ENCODE results near the gene ADCY6.

ADCY6 gene

DNA sequence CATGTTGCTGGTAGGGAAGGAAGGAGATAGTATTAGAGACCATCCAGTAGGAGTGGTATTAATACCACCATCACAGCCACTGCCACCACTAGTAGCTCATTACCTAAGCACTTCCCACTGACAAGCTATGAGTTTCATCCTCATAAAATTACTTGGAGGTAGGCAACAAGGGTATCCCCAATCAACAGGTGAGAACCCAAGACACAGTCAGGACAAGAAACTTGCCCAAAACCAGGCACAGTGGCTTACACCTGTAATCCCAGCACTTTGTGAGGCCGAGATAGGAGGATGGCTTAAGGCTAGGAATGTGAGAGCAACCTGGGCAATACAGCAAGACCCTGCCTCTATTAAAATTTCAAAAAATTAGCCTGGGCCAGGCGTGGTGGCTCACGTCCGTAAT is 5.5 kb downstream of the ADCY6 start:
- no peak overlapping the region for H3K27ac Mint-ChIP-seq
- H3K27me3 Mint-ChIP-seq, result peaks cover 31% of the 10 kb centered on the region
- H3K4me1 Mint-ChIP-seq (ENCODE audit: low read depth), result peaks cover 17% of the 10 kb centered on the region
- H3K36me3 Mint-ChIP-seq (ENCODE audit: low read depth), result no peaks in the 10 kb centered on the region
- H3K4me3 Mint-ChIP-seq, result no peak overlapping the region
- intact Hi-C loops (cut with micrococcal nuclease), result no loop called here
- no peaks in the 10 kb centered on the region for H3K9me3 Mint-ChIP-seq

- H3K9me3 Mint-ChIP-seq, result no peaks in the 10 kb centered on the region
- H3K27ac Mint-ChIP-seq, result no peak overlapping the region
- intact Hi-C loops (cut with micrococcal nuclease), result no loop called here
- H3K36me3 Mint-ChIP-seq (ENCODE audit: low read depth), result no peaks in the 10 kb centered on the region
- H3K4me1 Mint-ChIP-seq (ENCODE audit: low read depth), result peaks cover 10% of the 10 kb centered on the region
- H3K4me3 Mint-ChIP-seq, result no peak overlapping the region
- peaks cover 24% of the 10 kb centered on the region for H3K27me3 Mint-ChIP-seq
Measured at GRCh38 chr12:48782457-48783395, 6.2 kb downstream of the ADCY6 start.

DNA sequence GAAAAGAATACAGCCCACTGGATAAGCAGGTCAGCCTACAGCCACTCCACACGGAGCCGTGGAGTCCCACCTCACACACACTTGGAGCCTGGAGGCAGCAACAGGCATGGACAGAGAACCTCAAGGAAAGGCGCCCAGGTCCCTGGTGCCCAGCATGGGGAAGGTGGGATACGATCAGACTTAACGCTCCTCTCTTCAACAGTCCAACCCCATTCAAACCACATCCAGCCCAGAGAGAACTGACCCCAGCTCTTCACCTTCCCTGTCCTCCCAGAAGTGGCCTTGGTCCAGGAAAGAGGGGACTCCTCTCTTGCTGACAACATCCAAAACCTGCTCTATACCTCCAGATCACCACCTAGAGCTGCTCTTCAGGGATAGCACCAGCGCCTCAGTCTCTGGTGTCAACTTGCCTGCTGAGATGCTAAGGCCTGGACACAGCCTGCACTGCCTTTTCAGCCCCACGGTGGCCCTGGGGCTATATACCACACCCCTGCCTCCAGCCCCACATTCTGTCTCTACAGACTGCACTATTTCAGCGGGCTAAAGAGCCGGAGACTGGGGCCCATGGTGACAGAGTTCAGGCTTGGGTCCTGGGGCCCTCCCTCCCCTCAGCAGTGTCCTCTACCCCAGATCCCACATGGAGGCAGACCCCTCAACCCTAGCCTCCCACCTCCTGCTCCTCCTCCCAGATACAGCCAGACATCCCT is 7.0 kb downstream of the ADCY6 start:
- H3K36me3 Mint-ChIP-seq (ENCODE audit: low read depth), result no peaks in the 10 kb centered on the region
- intact Hi-C loops (cut with micrococcal nuclease), result no loop called here
- H3K27me3 Mint-ChIP-seq, result peaks cover 16% of the 10 kb centered on the region
- H3K9me3 Mint-ChIP-seq, result no peaks in the 10 kb centered on the region
- H3K4me3 Mint-ChIP-seq, result no peak overlapping the region
- peaks cover 9% of the 10 kb centered on the region for H3K4me1 Mint-ChIP-seq (ENCODE audit: low read depth)
- H3K27ac Mint-ChIP-seq, result no peak overlapping the region

DNA sequence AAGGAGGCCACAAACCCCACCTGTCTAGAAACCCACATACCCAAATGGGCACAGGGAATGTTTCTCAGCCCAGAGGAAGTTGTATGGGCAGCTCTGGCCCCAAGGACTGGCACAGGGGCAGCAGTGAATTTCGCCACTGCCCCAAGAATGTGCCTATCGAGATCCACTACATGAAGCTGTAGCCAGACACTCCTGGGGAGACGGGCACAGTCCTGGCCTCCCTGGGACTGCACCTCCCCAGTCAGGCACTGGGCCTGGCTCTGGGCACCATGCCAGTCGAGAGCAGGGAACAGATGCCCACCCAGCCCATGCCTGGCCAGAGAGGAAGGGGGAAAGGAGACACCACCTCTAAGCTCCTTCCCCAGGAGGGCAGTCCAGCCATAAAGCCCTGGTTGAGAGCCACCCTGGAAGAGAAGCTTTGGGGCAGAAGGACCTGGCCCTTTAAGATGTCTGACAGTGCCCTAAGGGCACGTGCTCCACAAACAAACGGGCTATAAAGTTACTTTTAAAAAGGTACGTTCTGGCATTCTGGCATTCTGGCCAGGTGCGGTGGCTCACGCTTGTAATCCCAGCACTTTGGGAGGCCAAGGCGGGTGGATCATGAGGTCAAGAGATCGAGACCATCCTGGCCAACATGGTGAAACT is 8.4 kb downstream of the ADCY6 start:
- Mint-ChIP-seq H3K4me1 (ENCODE audit: low read depth) (peaks cover 9% of the 10 kb centered on the region), H3K36me3 (ENCODE audit: low read depth) (no peaks in the 10 kb centered on the region), H3K9me3 (no peaks in the 10 kb centered on the region), H3K27ac (peak overlapping the region; percentile 33), H3K27me3 (peaks cover 7% of the 10 kb centered on the region), H3K4me3 (no peak overlapping the region)
- intact Hi-C loops (cut with micrococcal nuclease), result no loop called here

DNA sequence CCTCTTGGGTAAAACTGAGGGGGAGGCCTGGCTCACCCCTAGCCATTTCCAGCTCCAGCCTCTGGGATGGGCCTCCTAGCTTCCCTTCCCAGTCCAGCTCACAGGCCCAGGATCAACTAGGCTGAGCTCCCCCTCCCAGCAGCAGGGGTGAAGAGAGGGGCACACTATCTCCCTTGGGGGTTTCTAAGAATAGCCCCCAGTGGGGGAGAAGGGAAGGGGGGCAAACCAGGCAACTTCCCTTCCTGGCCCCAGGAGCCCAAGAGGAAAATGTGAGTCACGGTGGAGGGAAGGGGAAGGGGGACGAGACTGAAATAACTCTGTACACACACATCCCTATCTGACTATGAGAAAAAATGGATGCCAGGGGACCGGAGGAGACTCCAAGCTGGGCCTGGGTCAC is 9.0 kb downstream of the ADCY6 start:
- H3K36me3 Mint-ChIP-seq (ENCODE audit: low read depth), result no peaks in the 10 kb centered on the region
- peak overlapping the region; percentile 33 for H3K27ac Mint-ChIP-seq
- H3K9me3 Mint-ChIP-seq, result no peaks in the 10 kb centered on the region
- H3K4me3 Mint-ChIP-seq, result no peak overlapping the region
- intact Hi-C loops (cut with micrococcal nuclease), result no loop called here
- peaks cover 2% of the 10 kb centered on the region for H3K27me3 Mint-ChIP-seq
- H3K4me1 Mint-ChIP-seq (ENCODE audit: low read depth), result peaks cover 9% of the 10 kb centered on the region

DNA sequence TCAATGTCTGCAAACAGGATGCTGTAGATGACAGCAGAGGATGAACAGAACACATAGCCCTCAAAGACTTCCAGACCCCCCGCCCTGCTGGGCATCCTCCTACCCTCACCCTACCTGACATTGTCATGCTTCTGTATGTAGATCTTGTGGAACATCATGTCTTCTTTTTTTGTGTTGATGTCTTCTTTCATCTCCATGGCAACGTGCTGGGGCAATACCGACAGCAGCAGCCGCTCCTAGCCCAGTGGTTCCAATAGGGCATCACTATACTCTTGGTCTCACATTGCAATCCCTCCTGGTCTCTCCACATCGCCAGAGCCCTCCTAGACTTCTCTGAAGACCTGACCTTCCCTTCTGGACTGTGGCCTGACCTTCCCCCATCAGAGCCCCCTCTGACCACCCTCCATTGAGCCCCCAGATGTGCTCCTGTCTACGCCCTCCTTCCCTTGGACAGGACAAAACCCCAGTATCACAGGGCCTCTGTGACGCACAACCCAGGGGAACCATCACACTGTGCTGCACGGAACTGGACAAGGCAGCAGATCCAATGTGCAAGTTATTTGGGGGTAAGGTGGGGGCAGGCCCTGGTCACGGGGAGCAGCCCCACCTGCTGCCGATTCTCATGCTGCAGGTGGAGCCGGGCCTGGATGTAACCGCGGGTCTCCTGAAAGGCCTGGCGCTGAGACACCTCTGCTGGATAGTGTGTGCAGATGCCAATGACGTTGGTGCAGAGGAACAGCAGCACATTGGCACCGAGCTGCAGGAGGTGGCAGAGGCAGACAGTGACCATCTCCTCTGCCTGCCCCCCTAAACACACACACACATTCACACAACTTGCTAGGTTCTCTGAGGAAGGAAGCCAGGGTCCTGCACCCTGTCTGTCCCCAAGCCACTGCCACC is 11.1 kb downstream of the ADCY6 start:
- Mint-ChIP-seq H3K4me1 (ENCODE audit: low read depth) (peaks cover 9% of the 10 kb centered on the region), H3K27ac (no peak overlapping the region), H3K36me3 (ENCODE audit: low read depth) (no peaks in the 10 kb centered on the region), H3K27me3 (no peaks in the 10 kb centered on the region), H3K9me3 (no peaks in the 10 kb centered on the region), H3K4me3 (no peak overlapping the region)
- intact Hi-C loops (cut with micrococcal nuclease), result no loop called here

GRCh38 chr12:48776956-48777355 is 11.9 kb downstream of the ADCY6 start:
- H3K36me3 Mint-ChIP-seq (ENCODE audit: low read depth), result no peaks in the 10 kb centered on the region
- intact Hi-C loops (cut with micrococcal nuclease), result no loop called here
- no peaks in the 10 kb centered on the region for H3K9me3 Mint-ChIP-seq
- no peak overlapping the region for H3K4me3 Mint-ChIP-seq
- H3K27me3 Mint-ChIP-seq, result no peaks in the 10 kb centered on the region
- H3K4me1 Mint-ChIP-seq (ENCODE audit: low read depth), result peaks cover 9% of the 10 kb centered on the region
- no peak overlapping the region for H3K27ac Mint-ChIP-seq

GRCh38 chr12:48775991-48776649 is 12.8 kb downstream of the ADCY6 start:
- Mint-ChIP-seq H3K4me1 (ENCODE audit: low read depth) (peaks cover 9% of the 10 kb centered on the region), H3K9me3 (no peaks in the 10 kb centered on the region), H3K4me3 (no peak overlapping the region), H3K27ac (no peak overlapping the region), H3K27me3 (no peaks in the 10 kb centered on the region), H3K36me3 (ENCODE audit: low read depth) (no peaks in the 10 kb centered on the region)
- intact Hi-C loops (cut with micrococcal nuclease), result no loop called here

DNA sequence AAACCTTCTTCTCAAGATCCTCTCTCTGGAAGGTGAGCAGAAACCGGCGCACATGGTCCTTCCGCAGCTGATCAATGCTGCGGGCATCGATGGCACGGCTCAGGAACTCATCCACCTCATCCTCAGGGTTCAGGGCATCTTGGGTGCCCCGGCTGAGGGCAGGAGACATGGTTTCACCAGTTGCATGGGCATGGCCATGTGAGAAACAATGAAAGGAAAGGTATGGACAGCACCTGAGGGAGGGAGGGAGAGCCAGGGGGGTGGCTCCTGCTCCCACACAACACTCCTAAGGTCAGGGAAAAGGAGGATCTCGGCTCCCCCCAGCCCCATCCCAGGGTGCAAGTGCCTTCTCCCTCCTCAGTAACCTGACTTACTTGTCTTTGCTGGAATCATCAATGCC is 13.6 kb downstream of the ADCY6 start:
- Mint-ChIP-seq H3K4me3 (no peak overlapping the region), H3K4me1 (ENCODE audit: low read depth) (peaks cover 7% of the 10 kb centered on the region), H3K27me3 (no peaks in the 10 kb centered on the region), H3K9me3 (no peaks in the 10 kb centered on the region), H3K36me3 (ENCODE audit: low read depth) (no peaks in the 10 kb centered on the region), H3K27ac (no peak overlapping the region)
- intact Hi-C loops (cut with micrococcal nuclease), result no loop called here

DNA sequence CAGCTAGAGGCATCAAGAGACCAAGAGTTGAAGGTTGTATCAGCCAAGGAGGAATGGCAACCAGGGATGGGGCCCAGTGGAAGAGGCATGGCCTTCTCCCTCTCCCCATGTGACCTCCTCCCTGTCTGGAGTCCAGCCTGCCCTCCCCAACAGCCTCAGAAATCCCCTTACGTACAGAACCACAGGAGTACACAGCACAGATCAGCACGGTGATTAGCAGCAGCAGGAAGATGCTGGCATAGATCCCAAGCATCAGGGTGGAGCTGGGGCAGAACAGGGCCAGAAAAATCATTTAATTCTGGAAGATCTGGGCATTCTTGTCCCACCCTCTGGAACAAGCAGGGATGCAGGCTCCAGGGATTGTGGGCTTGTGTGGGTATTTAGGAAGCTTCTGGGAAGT is 14.4 kb downstream of the ADCY6 start:
- intact Hi-C loops (cut with micrococcal nuclease), result no loop called here
- H3K36me3 Mint-ChIP-seq (ENCODE audit: low read depth), result no peaks in the 10 kb centered on the region
- H3K27me3 Mint-ChIP-seq, result no peaks in the 10 kb centered on the region
- H3K4me1 Mint-ChIP-seq (ENCODE audit: low read depth), result no peaks in the 10 kb centered on the region
- no peak overlapping the region for H3K27ac Mint-ChIP-seq
- H3K4me3 Mint-ChIP-seq, result no peak overlapping the region
- no peaks in the 10 kb centered on the region for H3K9me3 Mint-ChIP-seq

GRCh38 chr12:48773686-48774085 is 15.2 kb downstream of the ADCY6 start:
- intact Hi-C loops (cut with micrococcal nuclease), result no loop called here
- H3K27ac Mint-ChIP-seq, result no peak overlapping the region
- no peaks in the 10 kb centered on the region for H3K27me3 Mint-ChIP-seq
- H3K4me3 Mint-ChIP-seq, result no peak overlapping the region
- H3K9me3 Mint-ChIP-seq, result no peaks in the 10 kb centered on the region
- no peaks in the 10 kb centered on the region for H3K4me1 Mint-ChIP-seq (ENCODE audit: low read depth)
- H3K36me3 Mint-ChIP-seq (ENCODE audit: low read depth), result no peaks in the 10 kb centered on the region

DNA sequence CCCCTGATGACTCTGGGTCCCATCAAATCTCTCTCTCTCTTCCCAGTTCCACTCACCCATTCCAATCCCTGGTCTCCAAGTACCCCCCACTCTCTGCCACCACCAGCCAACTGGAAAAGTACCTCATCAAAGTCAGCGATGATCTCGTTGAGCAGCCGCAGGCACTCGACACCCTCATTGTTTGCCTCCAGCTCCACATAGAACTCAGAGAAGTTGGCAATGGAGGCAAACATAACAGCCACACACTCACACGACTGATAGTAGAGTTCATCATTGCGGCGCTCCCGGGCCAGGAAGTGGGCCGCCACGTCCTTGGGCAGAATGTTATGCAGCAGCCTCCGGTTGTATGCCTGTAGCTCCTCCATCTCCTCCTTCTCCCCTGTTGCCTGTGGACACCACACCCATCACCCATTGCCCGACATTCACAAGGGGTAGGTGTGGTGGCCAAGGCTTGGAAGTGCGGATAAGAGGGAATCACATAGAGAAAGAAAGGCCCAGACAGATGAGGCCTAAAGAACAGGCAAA is 17.2 kb downstream of the ADCY6 start:
- H3K4me3 Mint-ChIP-seq, result no peak overlapping the region
- no peak overlapping the region for H3K27ac Mint-ChIP-seq
- no peaks in the 10 kb centered on the region for H3K9me3 Mint-ChIP-seq
- H3K27me3 Mint-ChIP-seq, result peaks cover 5% of the 10 kb centered on the region
- intact Hi-C loops (cut with micrococcal nuclease), result no loop called here
- no peaks in the 10 kb centered on the region for H3K36me3 Mint-ChIP-seq (ENCODE audit: low read depth)
- peaks cover 10% of the 10 kb centered on the region for H3K4me1 Mint-ChIP-seq (ENCODE audit: low read depth)

DNA sequence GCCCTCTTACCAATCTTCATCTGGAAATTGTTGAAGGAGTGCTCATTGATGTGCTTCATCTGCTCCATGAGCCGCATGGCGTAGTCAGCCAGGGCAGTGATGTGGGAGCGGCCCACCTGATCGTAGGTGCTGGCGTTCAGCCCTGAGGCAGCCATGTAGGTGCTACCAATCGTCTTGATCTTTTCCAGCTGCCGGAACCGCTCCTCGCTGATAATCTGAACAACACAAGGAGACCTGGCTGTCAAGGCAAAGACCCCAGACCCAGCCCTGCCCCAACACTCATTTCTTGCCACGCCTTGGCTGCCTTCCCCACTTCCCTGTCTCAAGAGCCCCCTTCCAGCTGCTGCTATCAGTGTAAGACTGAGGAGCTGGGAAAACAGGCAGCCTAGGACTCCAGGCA is 18.1 kb downstream of the ADCY6 start:
- Mint-ChIP-seq H3K27me3 (peaks cover 5% of the 10 kb centered on the region), H3K4me3 (no peak overlapping the region), H3K4me1 (ENCODE audit: low read depth) (peaks cover 19% of the 10 kb centered on the region), H3K36me3 (ENCODE audit: low read depth) (no peaks in the 10 kb centered on the region), H3K27ac (no peak overlapping the region), H3K9me3 (no peaks in the 10 kb centered on the region)
- intact Hi-C loops (cut with micrococcal nuclease), result no loop called here
